IMR-90 (cell line): Measurements from ENCODE around the gene SENP7. TPM values are rescaled to one million over a fixed set of nuclear protein-coding genes. Genes with fewer than 3 reads are reported as not detected.

Experiments
- ATAC-seq: fragments of 200-7000 bp; cut with Tn5 transposase; 2 replicates; pipeline ENCODE4 v1.9.1; 2020; ENCODE audit warnings: low read depth, mild to moderate bottlenecking, moderate library complexity
- BruUV-seq: library from RNA; stranded (reverse); fragments of 400-500 nt; replicated peaks from 2 replicates; lab custom pipeline; 2021; lab: Mats Ljungman, UMichigan
- CTCF ChIA-PET: fragments of 300-600 bp; formaldehyde crosslinking; extraction: SDS; loops from one replicate; lab custom pipeline; 2021; ENCODE audit warnings: antibody characterized with exemption; lab: Yijun Ruan, JAX
- POLR2A ChIA-PET: fragments of 300-600 bp; sonication (Branson Sonifier 250); formaldehyde crosslinking; loops from one replicate; lab custom pipeline; 2022; ENCODE audit warnings: antibody characterized with exemption; ENCODE audit not compliant: unreplicated experiment; lab: Charles Lee
- DNase-seq: peaks from one replicate; pipeline ENCODE4 v3.0.0; 2013
- H2AFZ ChIP-seq: replicated peaks from 2 replicates; pipeline ENCODE3; 2013; ENCODE audit warnings: low read length, mild to moderate bottlenecking; ENCODE audit not compliant: poor library complexity
- H2AK5ac ChIP-seq: 2 replicates; pipeline ENCODE4 v1.6.1; 2013; ENCODE audit warnings: low read depth, low read length, inconsistent platforms
- H2AK9ac ChIP-seq: replicated peaks from 2 replicates; pipeline ENCODE3; 2013; ENCODE audit warnings: mild to moderate bottlenecking, low read depth, low read length, moderate library complexity; ENCODE audit not compliant: poor library complexity
- H2BK120ac ChIP-seq: 2 replicates; pipeline ENCODE4 v1.6.1; 2013; ENCODE audit warnings: low read depth, low read length, inconsistent platforms
- H2BK15ac ChIP-seq: 3 replicates; pipeline ENCODE4 v1.6.1; 2013; ENCODE audit warnings: low read depth, low read length, inconsistent platforms
- H2BK20ac ChIP-seq: 2 replicates; pipeline ENCODE4 v1.6.1; 2013; ENCODE audit warnings: low read depth, mild to moderate bottlenecking, inconsistent platforms, low read length, moderate library complexity
- H2BK5ac ChIP-seq: 2 replicates; pipeline ENCODE4 v1.6.1; 2013; ENCODE audit warnings: mild to moderate bottlenecking, low read depth, low read length, inconsistent platforms; ENCODE audit not compliant: poor library complexity, severe bottlenecking
- H3K14ac ChIP-seq: replicated peaks from 2 replicates; pipeline ENCODE4 v1.6.1; 2013; ENCODE audit warnings: low read depth, low read length, inconsistent platforms
- H3K18ac ChIP-seq: 2 replicates; pipeline ENCODE4 v1.6.1; 2013; ENCODE audit warnings: low read depth, low read length, control low read depth
- H3K23ac ChIP-seq: 2 replicates; pipeline ENCODE4 v1.6.1; 2013; ENCODE audit warnings: low read depth, low read length, inconsistent platforms
- H3K27ac ChIP-seq: 2 replicates; pipeline ENCODE4 v1.5.1; 2013; ENCODE audit warnings: mild to moderate bottlenecking, control low read depth, low read length; ENCODE audit not compliant: insufficient read depth
- H3K27me3 ChIP-seq: 2 replicates; pipeline ENCODE4 v1.6.1; 2013; ENCODE audit warnings: low read length; ENCODE audit not compliant: control insufficient read depth, insufficient read depth
- H3K36me3 ChIP-seq: 2 replicates; pipeline ENCODE4 v1.6.1; 2013; ENCODE audit warnings: low read length, mixed read lengths; ENCODE audit not compliant: control insufficient read depth, insufficient read depth
- H3K4ac ChIP-seq: 2 replicates; pipeline ENCODE4 v1.6.1; 2013; ENCODE audit warnings: low read depth, low read length, inconsistent platforms
- H3K4me1 ChIP-seq: 2 replicates; pipeline ENCODE4 v1.6.1; 2013; ENCODE audit warnings: low read length, mixed read lengths; ENCODE audit not compliant: control insufficient read depth, insufficient read depth
- H3K4me2 ChIP-seq: 2 replicates; pipeline ENCODE4 v1.6.1; 2013; ENCODE audit warnings: low read depth, mild to moderate bottlenecking, control low read depth, low read length, moderate library complexity
- H3K4me3 ChIP-seq: 2 replicates; pipeline ENCODE4 v1.5.1; 2013; ENCODE audit warnings: low read depth, mild to moderate bottlenecking, control low read depth, low read length, moderate library complexity; ENCODE audit not compliant: insufficient read depth
- H3K56ac ChIP-seq: 2 replicates; pipeline ENCODE4 v1.6.1; 2013; ENCODE audit warnings: low read length, inconsistent platforms; ENCODE audit not compliant: insufficient read depth; ENCODE audit errors: extremely low read depth
- H3K79me1 ChIP-seq, 2 experiments: 2 replicates each; pipeline ENCODE4 v1.6.1; 2013; ENCODE audit warnings: low read length in 2 of 2, inconsistent platforms in 1 of 2, low read depth in 1 of 2
- H3K9ac ChIP-seq: 2 replicates; pipeline ENCODE4 v1.6.1; 2013; ENCODE audit warnings: low read depth, low read length, control low read depth
- H3K9me1 ChIP-seq: 2 replicates; pipeline ENCODE4 v1.6.1; 2013; ENCODE audit warnings: low read length, inconsistent platforms; ENCODE audit not compliant: insufficient read depth
- H3K9me3 ChIP-seq: 2 replicates; pipeline ENCODE4 v1.6.1; 2013; ENCODE audit warnings: low read length; ENCODE audit not compliant: control insufficient read depth, insufficient read depth
- H4K20me1 ChIP-seq: 2 replicates; pipeline ENCODE4 v1.6.1; 2013; ENCODE audit warnings: low read length, inconsistent platforms; ENCODE audit not compliant: insufficient read depth
- H4K5ac ChIP-seq: 2 replicates; pipeline ENCODE4 v1.6.1; 2013; ENCODE audit warnings: mild to moderate bottlenecking, low read depth, low read length, control low read depth
- H4K8ac ChIP-seq, 2 experiments: 2 replicates each; pipeline ENCODE4 v1.6.1; 2013; ENCODE audit warnings: low read depth in 2 of 2, low read length in 2 of 2, control low read depth in 1 of 2, inconsistent platforms in 1 of 2
- H4K91ac ChIP-seq: 2 replicates; pipeline ENCODE4 v1.6.1; 2013; ENCODE audit warnings: low read depth, low read length, inconsistent platforms; ENCODE audit not compliant: insufficient read depth
- BHLHE40 ChIP-seq: fragments of 150-350 bp; IDR thresholded peaks from 2 replicates; pipeline ENCODE4 v1.6.1; 2016; ENCODE audit warnings: mild to moderate bottlenecking, low read depth, low read length
- CEBPB ChIP-seq: IDR thresholded peaks from 2 replicates; pipeline ENCODE4 v1.6.1; 2012; ENCODE audit warnings: low read depth, low read length, improper control_type of control experiment
- CHD1 ChIP-seq: IDR thresholded peaks from 2 replicates; pipeline ENCODE4 v1.6.1; 2012; ENCODE audit warnings: low read depth, low read length, improper control_type of control experiment
- ELK1 ChIP-seq: fragments of 150-350 bp; IDR thresholded peaks from 2 replicates; pipeline ENCODE4 v1.6.1; 2016; ENCODE audit warnings: low read depth, mild to moderate bottlenecking, low read length, moderate library complexity, borderline replicate concordance
- MAFK ChIP-seq: IDR thresholded peaks from 2 replicates; pipeline ENCODE4 v1.6.1; 2012; ENCODE audit warnings: low read depth, low read length, improper control_type of control experiment
- MAZ ChIP-seq: IDR thresholded peaks from 2 replicates; pipeline ENCODE4 v1.6.1; 2012; ENCODE audit warnings: low read depth, mild to moderate bottlenecking, low read length, improper control_type of control experiment, moderate library complexity, borderline replicate concordance
- MXI1 ChIP-seq: IDR thresholded peaks from 2 replicates; pipeline ENCODE4 v1.6.1; 2012; ENCODE audit warnings: low read depth, mild to moderate bottlenecking, low read length, moderate library complexity, borderline replicate concordance
- POLR2A ChIP-seq: IDR thresholded peaks from 2 replicates; pipeline ENCODE4 v1.6.1; 2012; ENCODE audit warnings: mild to moderate bottlenecking, low read depth, low read length
- RAD21 ChIP-seq: IDR thresholded peaks from 2 replicates; pipeline ENCODE4 v1.6.1; 2012; ENCODE audit warnings: low read length, improper control_type of control experiment
- RCOR1 ChIP-seq: IDR thresholded peaks from 2 replicates; pipeline ENCODE4 v1.6.1; 2012; ENCODE audit warnings: mild to moderate bottlenecking, low read length, improper control_type of control experiment; ENCODE audit not compliant: insufficient replicate concordance
- RFX5 ChIP-seq: IDR thresholded peaks from 2 replicates; pipeline ENCODE4 v1.8.0; 2012; ENCODE audit warnings: low read depth, mild to moderate bottlenecking, low read length, moderate library complexity
- SMC3 ChIP-seq: fragments of 150-350 bp; IDR thresholded peaks from 2 replicates; pipeline ENCODE4 v1.6.1; 2016; ENCODE audit warnings: low read depth, mild to moderate bottlenecking, antibody characterized with exemption, low read length, moderate library complexity
- dilution Hi-C: fragments of 300-500 bp; cut with HindIII; formaldehyde crosslinking; loops from one replicate; pipeline ENCODE4 v1.14.3; 2018; ENCODE audit warnings: low sequenced_read_pairs; ENCODE audit not compliant: unreplicated experiment
- in situ Hi-C: fragments of 300-500 bp; cut with MboI; formaldehyde crosslinking; loops from 3 replicates; pipeline ENCODE4 v1.14.3; 2019; ENCODE audit warnings: low sequenced_read_pairs, inconsistent platforms, mixed read lengths
- intact Hi-C: fragments of 100-400 bp; cut with micrococcal nuclease; formaldehyde crosslinking; loops from 2 replicates; pipeline ENCODE4 v1.10.0; 2022
- polyA plus RNA-seq, 3 experiments: library from polyadenylated mRNA; depleted of rRNA; stranded (reverse); fragments of >200 nt; gene quantifications; 2 replicates each; pipeline ENCODE4 v1.2.3, GENCODE V29; 2012; ENCODE audit warnings: low replicate concordance in 1 of 3
- total RNA-seq: library from RNA; depleted of rRNA; stranded (reverse); fragments of >200 nt; gene quantifications from 2 replicates; pipeline ENCODE4 v1.2.3, GENCODE V29; 2012
- TF ChIP-seq, protein P1 (sequence below): fragments of 150-350 bp; IDR thresholded peaks from 2 replicates; pipeline ENCODE4 v1.6.1; 2017; ENCODE audit warnings: mild to moderate bottlenecking, antibody characterized with exemption, low read length, low read depth
- TF ChIP-seq, protein P2 (sequence below): conservative IDR thresholded peaks from 2 replicates; pipeline ENCODE4 v1.5.1; 2012; ENCODE audit warnings: mild to moderate bottlenecking, low read depth, low read length, improper control_type of control experiment

SENP7 gene
- total and polyA plus RNA-seq, 2 of the 4 experiments (the other 2 are of a cell fraction) = 5.5 to 8.4 TPM

DNA sequence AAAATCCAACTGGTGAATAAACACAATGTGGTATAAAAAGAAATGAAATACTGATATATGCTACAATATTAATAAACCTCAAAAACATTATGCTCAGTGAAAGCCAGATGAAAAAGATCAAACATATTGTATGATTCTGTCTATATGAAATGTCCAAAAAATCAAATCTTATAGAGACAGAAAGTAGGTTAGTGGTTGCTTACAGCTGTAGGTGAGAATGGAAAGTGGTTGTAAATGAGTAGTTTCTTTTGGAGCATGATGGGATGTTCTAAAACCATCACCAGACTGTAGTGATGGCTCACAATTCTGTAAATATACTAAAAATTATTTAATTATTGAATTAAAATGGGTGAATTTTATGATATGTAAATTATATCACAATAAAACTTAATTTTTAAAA lies 58.4 kb downstream of the SENP7 start:
- Histone ChIP-seq H3K9me1 (no peaks in the 10 kb centered on the region; the same call in 1 of the 2 replicates), H2AFZ (no peak overlapping the region), H3K4me2 (no peak overlapping the region), H3K27me3 (no peaks in the 10 kb centered on the region), H2BK5ac (no peak overlapping the region), H2BK15ac (no peak overlapping the region), H3K9ac (no peak overlapping the region), H3K4me1 (no peaks in the 10 kb centered on the region), H3K79me1 (no peaks in the 10 kb centered on the region; a peak in 2 of 4 replicates), H3K18ac (no peak overlapping the region), H3K23ac (no peak overlapping the region), H3K9me3 (no peaks in the 10 kb centered on the region), H4K91ac (no peak overlapping the region), H3K27ac (no peak overlapping the region), H4K8ac (no peak overlapping the region), H2AK5ac (no peak overlapping the region), H3K14ac (no peak overlapping the region), H2AK9ac (no peak overlapping the region), H3K4ac (no peak overlapping the region), H2BK120ac (no peak overlapping the region), H4K20me1 (no peaks in the 10 kb centered on the region), H4K5ac (no peak overlapping the region), H3K4me3 (no peak overlapping the region), H3K36me3 (peaks cover 6% of the 10 kb centered on the region; the same call in 1 of the 2 replicates), H2BK20ac (no peak overlapping the region), H3K56ac (no peak overlapping the region)
- CTCF ChIA-PET = no interaction called here
- intact Hi-C loops (no loop called here), dilution Hi-C loops (no loop called here), in situ Hi-C loops (no loop called here)
- no TSS peak for BruUV-seq
- POLR2A ChIA-PET = no interaction called here
- ATAC-seq (no peak), DNase-seq (no peak)
- TF ChIP-seq RCOR1 = no peak
- TF ChIP-seq, protein P1, sequence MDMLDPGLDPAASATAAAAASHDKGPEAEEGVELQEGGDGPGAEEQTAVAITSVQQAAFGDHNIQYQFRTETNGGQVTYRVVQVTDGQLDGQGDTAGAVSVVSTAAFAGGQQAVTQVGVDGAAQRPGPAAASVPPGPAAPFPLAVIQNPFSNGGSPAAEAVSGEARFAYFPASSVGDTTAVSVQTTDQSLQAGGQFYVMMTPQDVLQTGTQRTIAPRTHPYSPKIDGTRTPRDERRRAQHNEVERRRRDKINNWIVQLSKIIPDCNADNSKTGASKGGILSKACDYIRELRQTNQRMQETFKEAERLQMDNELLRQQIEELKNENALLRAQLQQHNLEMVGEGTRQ = no peak
- TF ChIP-seq RFX5 = no peak
- TF ChIP-seq ELK1 = no peak
- TF ChIP-seq RAD21 = no peak
- no peak for TF ChIP-seq CHD1
- TF ChIP-seq, protein P2, sequence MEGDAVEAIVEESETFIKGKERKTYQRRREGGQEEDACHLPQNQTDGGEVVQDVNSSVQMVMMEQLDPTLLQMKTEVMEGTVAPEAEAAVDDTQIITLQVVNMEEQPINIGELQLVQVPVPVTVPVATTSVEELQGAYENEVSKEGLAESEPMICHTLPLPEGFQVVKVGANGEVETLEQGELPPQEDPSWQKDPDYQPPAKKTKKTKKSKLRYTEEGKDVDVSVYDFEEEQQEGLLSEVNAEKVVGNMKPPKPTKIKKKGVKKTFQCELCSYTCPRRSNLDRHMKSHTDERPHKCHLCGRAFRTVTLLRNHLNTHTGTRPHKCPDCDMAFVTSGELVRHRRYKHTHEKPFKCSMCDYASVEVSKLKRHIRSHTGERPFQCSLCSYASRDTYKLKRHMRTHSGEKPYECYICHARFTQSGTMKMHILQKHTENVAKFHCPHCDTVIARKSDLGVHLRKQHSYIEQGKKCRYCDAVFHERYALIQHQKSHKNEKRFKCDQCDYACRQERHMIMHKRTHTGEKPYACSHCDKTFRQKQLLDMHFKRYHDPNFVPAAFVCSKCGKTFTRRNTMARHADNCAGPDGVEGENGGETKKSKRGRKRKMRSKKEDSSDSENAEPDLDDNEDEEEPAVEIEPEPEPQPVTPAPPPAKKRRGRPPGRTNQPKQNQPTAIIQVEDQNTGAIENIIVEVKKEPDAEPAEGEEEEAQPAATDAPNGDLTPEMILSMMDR = no peak
- TF ChIP-seq MAZ = no peak
- TF ChIP-seq POLR2A = no peak
- no peak for TF ChIP-seq BHLHE40
- TF ChIP-seq MAFK = no peak
- TF ChIP-seq CEBPB = no peak
- TF ChIP-seq MXI1 = no peak
- no peak for TF ChIP-seq SMC3
